Natural killer cell (primary cell): Measurements from ENCODE around the gene MAP2. TPM values are rescaled to one million over a fixed set of nuclear protein-coding genes. Genes with fewer than 3 reads are reported as not detected.

Source experiments
- ATAC-seq, 3 donors: fragments of 150-1000 bp in 2 of 3; fragments of 200-7000 bp in 1 of 3; cut with Tn5 transposase; 1 replicate in 1 of 3; 2 replicates in 2 of 3; pipeline ENCODE4 v1.10.0; 2021; ENCODE audit warnings: mild to moderate bottlenecking in 2 of 3, moderate library complexity in 2 of 3
- DNase-seq, 2 donors: peaks; one replicate each; pipeline versions ENCODE4 v3.0.0 to v3.0.0-alpha.2; 2013 to 2021; ENCODE audit warnings: mixed read lengths in 1 of 2
- H3K27ac ChIP-seq: one replicate; pipeline ENCODE4 v1.5.1; 2013; ENCODE audit warnings: mild to moderate bottlenecking, low read length
- H3K27me3 ChIP-seq: one replicate; pipeline ENCODE4 v1.6.1; 2013; ENCODE audit warnings: low read length; ENCODE audit not compliant: control insufficient read depth, insufficient read depth
- H3K36me3 ChIP-seq: one replicate; pipeline ENCODE4 v1.6.1; 2013; ENCODE audit warnings: low read length; ENCODE audit not compliant: control insufficient read depth, insufficient read depth
- H3K4me1 ChIP-seq: one replicate; pipeline ENCODE4 v1.6.1; 2013; ENCODE audit warnings: low read length; ENCODE audit not compliant: control insufficient read depth, insufficient read depth
- H3K4me3 ChIP-seq: one replicate; pipeline ENCODE4 v1.5.1; 2013; ENCODE audit warnings: low read length
- H3K9me3 ChIP-seq: one replicate; pipeline ENCODE4 v1.6.1; 2013; ENCODE audit warnings: low read length; ENCODE audit not compliant: control insufficient read depth, insufficient read depth
- H3K27ac Mint-ChIP-seq, 2 donors: one replicate each; pipeline ENCODE4 v1.8.0; 2022; ENCODE audit warnings: mild to moderate bottlenecking in 2 of 2, mixed read lengths in 2 of 2, moderate library complexity in 1 of 2
- H3K27me3 Mint-ChIP-seq, 2 donors: one replicate each; pipeline ENCODE4 v1.8.0; 2022; ENCODE audit warnings: low read depth in 2 of 2, mixed read lengths in 2 of 2
- H3K36me3 Mint-ChIP-seq: one replicate; pipeline ENCODE4 v1.8.0; 2022; ENCODE audit warnings: mixed read lengths
- H3K4me1 Mint-ChIP-seq, 2 donors: one replicate each; pipeline ENCODE4 v1.8.0; 2022; ENCODE audit warnings: mixed read lengths in 2 of 2
- H3K4me3 Mint-ChIP-seq: one replicate; pipeline ENCODE4 v1.8.0; 2022; ENCODE audit warnings: mild to moderate bottlenecking, moderate library complexity, mixed read lengths
- H3K9me3 Mint-ChIP-seq, 2 donors: one replicate each; pipeline ENCODE4 v1.8.0; 2022; ENCODE audit warnings: mixed read lengths in 2 of 2
- CTCF ChIP-seq: fragments of 200-600 bp; IDR thresholded peaks from one replicate; pipeline ENCODE4 v1.8.0; 2022; ENCODE audit warnings: antibody characterized with exemption
- WGBS: methylation state at CpG from one replicate; pipeline ENCODE4 v1.1.7; 2013; ENCODE audit warnings: missing lambda C conversion rate; ENCODE audit not compliant: insufficient coverage; 5-methylcytosine and 5-hydroxymethylcytosine counted together
- intact Hi-C: fragments of 100-400 bp; cut with micrococcal nuclease; formaldehyde crosslinking; loops from one replicate; pipeline ENCODE4 v1.14.2; 2022
- total RNA-seq, 4 donors: library from RNA; stranded (reverse); fragments of 120-200 nt in 1 of 4; gene quantifications; one replicate each; pipeline versions ENCODE4 v1.2.3 to v1.2.4, GENCODE V29; 2013 to 2022

Gene MAP2
- total RNA-seq, 3 donors from 2014 or later (not counting 1 experiment from before 2014, with no cell fraction given), result not detected

- H3K27ac ChIP-seq, result no peak overlapping the region
- H3K4me1 ChIP-seq, result no peaks in the 10 kb centered on the region
- 61% methylated on average over 2 of the region's 2 CpGs for WGBS
- H3K4me1 Mint-ChIP-seq, result no peaks in the 10 kb centered on the region
- H3K36me3 ChIP-seq, result no peaks in the 10 kb centered on the region
- no peak for TF ChIP-seq CTCF
- H3K9me3 ChIP-seq, result no peaks in the 10 kb centered on the region
- no peak overlapping the region for H3K4me3 ChIP-seq
- no peak overlapping the region for H3K4me3 Mint-ChIP-seq
- H3K27me3 ChIP-seq, result no peaks in the 10 kb centered on the region
- intact Hi-C loops, result no loop called here
- H3K36me3 Mint-ChIP-seq, result no peaks in the 10 kb centered on the region
- H3K27me3 Mint-ChIP-seq, result no peaks in the 10 kb centered on the region
- no peak for DNase-seq
- ATAC-seq, result no peak
- no peak overlapping the region for H3K27ac Mint-ChIP-seq
- no peaks in the 10 kb centered on the region for H3K9me3 Mint-ChIP-seq
These were observed 110.4 kb downstream of the MAP2 start for GRCh38 chr2:209534228-209534627.

- Histone ChIP-seq H3K27ac (no peak overlapping the region), H3K4me3 (no peak overlapping the region), H3K4me1 (no peaks in the 10 kb centered on the region), H3K36me3 (no peaks in the 10 kb centered on the region), H3K27me3 (no peaks in the 10 kb centered on the region), H3K9me3 (no peaks in the 10 kb centered on the region)
- Mint-ChIP-seq H3K9me3 (no peaks in the 10 kb centered on the region), H3K36me3 (no peaks in the 10 kb centered on the region), H3K4me1 (no peaks in the 10 kb centered on the region), H3K27ac (no peak overlapping the region), H3K27me3 (no peaks in the 10 kb centered on the region), H3K4me3 (no peak overlapping the region)
- ATAC-seq (no peak), DNase-seq (no peak)
- intact Hi-C loops, result no loop called here
- TF ChIP-seq CTCF, result no peak
- whole genome bisulfite sequencing, result 100% methylated on average over 1 of the region's 2 CpGs
These were observed 112.5 kb downstream of the MAP2 start for GRCh38 chr2:209536363-209536762.

- no peak for ATAC-seq
- no peak for DNase-seq
- no peaks in the 10 kb centered on the region for H3K27me3 Mint-ChIP-seq
- Histone ChIP-seq H3K9me3 (no peaks in the 10 kb centered on the region), H3K36me3 (no peaks in the 10 kb centered on the region), H3K4me3 (no peak overlapping the region), H3K4me1 (no peaks in the 10 kb centered on the region), H3K27me3 (no peaks in the 10 kb centered on the region), H3K27ac (no peak overlapping the region)
- H3K36me3 Mint-ChIP-seq, result no peaks in the 10 kb centered on the region
- no peak overlapping the region for H3K27ac Mint-ChIP-seq
- no peaks in the 10 kb centered on the region for H3K4me1 Mint-ChIP-seq
- TF ChIP-seq CTCF, result no peak
- H3K9me3 Mint-ChIP-seq, result no peaks in the 10 kb centered on the region
- no CpG with 5 or more reads among the region's 1 CpG for WGBS
- intact Hi-C loops, result no loop called here
- no peak overlapping the region for H3K4me3 Mint-ChIP-seq
These were observed 123.9 kb downstream of the MAP2 start for GRCh38 chr2:209547726-209548125.

- H3K27ac Mint-ChIP-seq, result no peak overlapping the region
- H3K27me3 Mint-ChIP-seq, result no peaks in the 10 kb centered on the region
- no peak overlapping the region for H3K4me3 Mint-ChIP-seq
- H3K9me3 Mint-ChIP-seq, result no peaks in the 10 kb centered on the region
- no peaks in the 10 kb centered on the region for H3K36me3 ChIP-seq
- ATAC-seq (no peak), DNase-seq (no peak)
- H3K9me3 ChIP-seq, result no peaks in the 10 kb centered on the region
- WGBS, result 88% methylated on average over 2 of the region's 3 CpGs
- no peaks in the 10 kb centered on the region for H3K4me1 ChIP-seq
- H3K27me3 ChIP-seq, result no peaks in the 10 kb centered on the region
- intact Hi-C loops, result no loop called here
- H3K4me3 ChIP-seq, result no peak overlapping the region
- H3K36me3 Mint-ChIP-seq, result no peaks in the 10 kb centered on the region
- no peak for TF ChIP-seq CTCF
- H3K27ac ChIP-seq, result no peak overlapping the region
- no peaks in the 10 kb centered on the region for H3K4me1 Mint-ChIP-seq
These were observed 125.7 kb downstream of the MAP2 start for GRCh38 chr2:209549589-209549988.
